NOMO-1 (cell line): ENCODE measurements around the gene NCK2.

ENCODE experiments used
- DNase-seq, 2 experiments: peaks; one replicate each; lab custom pipeline; 2025; ENCODE audit not compliant: unreplicated experiment in 2 of 2; lab: John Stamatoyannopoulos, UW

The NCK2 gene

GRCh38 chr2:105788670-105789290 lies 44.1 kb downstream of the NCK2 start:
- no peak for DNase-seq

GRCh38 chr2:105789745-105790460 lies 45.2 kb downstream of the NCK2 start:
- DNase-seq, result peak; percentile 85 to 98

- DNase-seq, result no peak
These were observed 45.9 kb downstream of the NCK2 start for GRCh38 chr2:105790461-105791149.

- no peak for DNase-seq
These were observed 46.5 kb downstream of the NCK2 start for GRCh38 chr2:105791229-105791628.

- no peak for DNase-seq
These were observed 47.8 kb downstream of the NCK2 start for GRCh38 chr2:105792561-105792960.

- no peak for DNase-seq
These were observed 48.7 kb downstream of the NCK2 start for GRCh38 chr2:105793196-105793975.

- DNase-seq, result no peak
These were observed 50.3 kb downstream of the NCK2 start for GRCh38 chr2:105794926-105795574.

- no peak for DNase-seq
These were observed 50.8 kb downstream of the NCK2 start for GRCh38 chr2:105795575-105795934.

GRCh38 chr2:105796131-105796638 lies 51.5 kb downstream of the NCK2 start:
- peak; percentile 56 to 70 for DNase-seq

GRCh38 chr2:105796791-105797190 lies 52.1 kb downstream of the NCK2 start:
- DNase-seq, result peak in 1 of 2 experiments; percentile 79

GRCh38 chr2:105797298-105797819 lies 52.6 kb downstream of the NCK2 start:
- peak; percentile 87 to 92 for DNase-seq

- DNase-seq, result peak; percentile 46 to 67
These were observed 53.9 kb downstream of the NCK2 start for GRCh38 chr2:105798595-105798994.

- DNase-seq, result peak; percentile 86 to 90
These were observed 55.5 kb downstream of the NCK2 start for GRCh38 chr2:105800036-105800713.

GRCh38 chr2:105800953-105801635 lies 56.4 kb downstream of the NCK2 start:
- DNase-seq, result peak; percentile 9 to 40

GRCh38 chr2:105801961-105802360 lies 57.2 kb downstream of the NCK2 start:
- no peak for DNase-seq

GRCh38 chr2:105802587-105802986 lies 57.9 kb downstream of the NCK2 start:
- no peak for DNase-seq

- DNase-seq, result peak in 1 of 2 experiments; percentile 7
These were observed 58.6 kb downstream of the NCK2 start for GRCh38 chr2:105803337-105803736.

- no peak for DNase-seq
These were observed 59.1 kb downstream of the NCK2 start for GRCh38 chr2:105803773-105804172.

GRCh38 chr2:105804266-105804665 lies 59.6 kb downstream of the NCK2 start:
- DNase-seq, result no peak
